Measurements from ENCODE around the gene C2orf74.

Gene C2orf74

GRCh38 chr2:61175036-61175435, 13.0 kb downstream of the C2orf74 start:
- Histone ChIP-seq H3K36me3 (ENCODE audit: insufficient read depth, low read length) (no peaks in the 10 kb centered on the region), H3K27me3 (ENCODE audit: control insufficient read depth in 1 of 2, insufficient read depth in 2 of 2, low read length in 2 of 2) (no peaks in the 10 kb centered on the region), H3K9me3 (ENCODE audit: low read length) (no peaks in the 10 kb centered on the region), H3K9ac (ENCODE audit: low read length) (no peak overlapping the region), H3K4me3 (ENCODE audit: low read depth in 1 of 2, low read length in 2 of 2) (no peak overlapping the region), H3K4me1 (ENCODE audit: insufficient read depth, low read length) (peaks cover 25% of the 10 kb centered on the region), H3K27ac (ENCODE audit: low read depth, low read length) (no peak overlapping the region)

- Histone ChIP-seq H3K27me3 (ENCODE audit: control insufficient read depth in 1 of 2, insufficient read depth in 2 of 2, low read length in 2 of 2) (no peaks in the 10 kb centered on the region), H3K4me3 (ENCODE audit: low read depth in 1 of 2, low read length in 2 of 2) (peak overlapping the region; percentile 77 to 84), H3K9me3 (ENCODE audit: low read length) (no peaks in the 10 kb centered on the region), H3K9ac (ENCODE audit: low read length) (peak overlapping the region; percentile 89), H3K27ac (ENCODE audit: low read depth, low read length) (peak overlapping the region; percentile 99), H3K4me1 (ENCODE audit: insufficient read depth, low read length) (peaks cover 45% of the 10 kb centered on the region), H3K36me3 (ENCODE audit: insufficient read depth, low read length) (peaks cover 11% of the 10 kb centered on the region)
Measured at GRCh38 chr2:61176755-61177726, 15.1 kb downstream of the C2orf74 start.

- Histone ChIP-seq H3K27me3 (ENCODE audit: control insufficient read depth in 1 of 2, insufficient read depth in 2 of 2, low read length in 2 of 2) (no peaks in the 10 kb centered on the region), H3K27ac (ENCODE audit: low read depth, low read length) (peak overlapping the region; percentile 99), H3K36me3 (ENCODE audit: insufficient read depth, low read length) (peaks cover 19% of the 10 kb centered on the region), H3K9ac (ENCODE audit: low read length) (peak overlapping the region; percentile 89), H3K9me3 (ENCODE audit: low read length) (no peaks in the 10 kb centered on the region), H3K4me3 (ENCODE audit: low read depth in 1 of 2, low read length in 2 of 2) (peak overlapping the region; percentile 75 to 84), H3K4me1 (ENCODE audit: insufficient read depth, low read length) (peaks cover 49% of the 10 kb centered on the region)
Measured at GRCh38 chr2:61177727-61178549, 15.9 kb downstream of the C2orf74 start.

GRCh38 chr2:61178603-61179545, 16.9 kb downstream of the C2orf74 start:
- Histone ChIP-seq H3K36me3 (ENCODE audit: insufficient read depth, low read length) (peaks cover 28% of the 10 kb centered on the region), H3K4me3 (ENCODE audit: low read depth in 1 of 2, low read length in 2 of 2) (peak overlapping the region in 1 of 2 donors; percentile 84), H3K4me1 (ENCODE audit: insufficient read depth, low read length) (peaks cover 49% of the 10 kb centered on the region), H3K9me3 (ENCODE audit: low read length) (no peaks in the 10 kb centered on the region), H3K27ac (ENCODE audit: low read depth, low read length) (peak overlapping the region; percentile 99), H3K27me3 (ENCODE audit: control insufficient read depth in 1 of 2, insufficient read depth in 2 of 2, low read length in 2 of 2) (no peaks in the 10 kb centered on the region), H3K9ac (ENCODE audit: low read length) (no peak overlapping the region)

- no peaks in the 10 kb centered on the region for H3K27me3 ChIP-seq (ENCODE audit: control insufficient read depth in 1 of 2, insufficient read depth in 2 of 2, low read length in 2 of 2)
- H3K9ac ChIP-seq (ENCODE audit: low read length) = peak overlapping the region; percentile 7
- peaks cover 37% of the 10 kb centered on the region for H3K36me3 ChIP-seq (ENCODE audit: insufficient read depth, low read length)
- H3K9me3 ChIP-seq (ENCODE audit: low read length) = no peaks in the 10 kb centered on the region
- peaks cover 49% of the 10 kb centered on the region for H3K4me1 ChIP-seq (ENCODE audit: insufficient read depth, low read length)
- H3K4me3 ChIP-seq (ENCODE audit: low read depth in 1 of 2, low read length in 2 of 2) = peak overlapping the region in 1 of 2 donors; percentile 17
- H3K27ac ChIP-seq (ENCODE audit: low read depth, low read length) = peak overlapping the region; percentile 73
Measured at GRCh38 chr2:61179701-61180639, 18.0 kb downstream of the C2orf74 start.

GRCh38 chr2:61180686-61181085, 18.7 kb downstream of the C2orf74 start:
- Histone ChIP-seq H3K4me3 (ENCODE audit: low read depth in 1 of 2, low read length in 2 of 2) (peak overlapping the region in 1 of 2 donors; percentile 17), H3K27ac (ENCODE audit: low read depth, low read length) (peak overlapping the region; percentile 73), H3K4me1 (ENCODE audit: insufficient read depth, low read length) (peaks cover 49% of the 10 kb centered on the region), H3K9ac (ENCODE audit: low read length) (peak overlapping the region; percentile 7), H3K36me3 (ENCODE audit: insufficient read depth, low read length) (peaks cover 43% of the 10 kb centered on the region), H3K27me3 (ENCODE audit: control insufficient read depth in 1 of 2, insufficient read depth in 2 of 2, low read length in 2 of 2) (no peaks in the 10 kb centered on the region), H3K9me3 (ENCODE audit: low read length) (no peaks in the 10 kb centered on the region)

- peak overlapping the region; percentile 11 for H3K9ac ChIP-seq (ENCODE audit: low read length)
- H3K9me3 ChIP-seq (ENCODE audit: low read length) = no peaks in the 10 kb centered on the region
- H3K27ac ChIP-seq (ENCODE audit: low read depth, low read length) = peak overlapping the region; percentile 16
- no peaks in the 10 kb centered on the region for H3K27me3 ChIP-seq (ENCODE audit: control insufficient read depth in 1 of 2, insufficient read depth in 2 of 2, low read length in 2 of 2)
- H3K36me3 ChIP-seq (ENCODE audit: insufficient read depth, low read length) = peaks cover 50% of the 10 kb centered on the region
- peak overlapping the region in 1 of 2 donors; percentile 0 for H3K4me3 ChIP-seq (ENCODE audit: low read depth in 1 of 2, low read length in 2 of 2)
- peaks cover 45% of the 10 kb centered on the region for H3K4me1 ChIP-seq (ENCODE audit: insufficient read depth, low read length)
Measured at GRCh38 chr2:61181382-61182058, 19.5 kb downstream of the C2orf74 start.

- Histone ChIP-seq H3K4me3 (ENCODE audit: low read depth in 1 of 2, low read length in 2 of 2) (peak overlapping the region in 1 of 2 donors; percentile 0), H3K9me3 (ENCODE audit: low read length) (no peaks in the 10 kb centered on the region), H3K36me3 (ENCODE audit: insufficient read depth, low read length) (peaks cover 55% of the 10 kb centered on the region), H3K27me3 (ENCODE audit: control insufficient read depth in 1 of 2, insufficient read depth in 2 of 2, low read length in 2 of 2) (no peaks in the 10 kb centered on the region), H3K4me1 (ENCODE audit: insufficient read depth, low read length) (peaks cover 44% of the 10 kb centered on the region), H3K9ac (ENCODE audit: low read length) (no peak overlapping the region), H3K27ac (ENCODE audit: low read depth, low read length) (peak overlapping the region; percentile 16)
Measured at GRCh38 chr2:61182059-61182383, 20.0 kb downstream of the C2orf74 start.

GRCh38 chr2:61183795-61184194, 21.8 kb downstream of the C2orf74 start:
- Histone ChIP-seq H3K4me1 (ENCODE audit: insufficient read depth, low read length) (peaks cover 37% of the 10 kb centered on the region), H3K27me3 (ENCODE audit: control insufficient read depth in 1 of 2, insufficient read depth in 2 of 2, low read length in 2 of 2) (no peaks in the 10 kb centered on the region), H3K27ac (ENCODE audit: low read depth, low read length) (no peak overlapping the region), H3K4me3 (ENCODE audit: low read depth in 1 of 2, low read length in 2 of 2) (no peak overlapping the region), H3K9me3 (ENCODE audit: low read length) (no peaks in the 10 kb centered on the region), H3K36me3 (ENCODE audit: insufficient read depth, low read length) (peaks cover 73% of the 10 kb centered on the region), H3K9ac (ENCODE audit: low read length) (no peak overlapping the region)
